ENCODE measurements around the gene MYRIP.

GRCh38 chr3:40008796-40009195 lies 199.4 kb downstream of the MYRIP start:
- TF ChIP-seq CTCF (conservative IDR thresholded peaks at IDR 0.05; ENCODE audit: low read depth, low read length), result no peak
- no peak for TF ChIP-seq EZH2 (IDR thresholded peaks at IDR 0.05; ENCODE audit: low read length, unreplicated experiment)
- no peak for TF ChIP-seq EZH2phosphoT487 (IDR thresholded peaks at IDR 0.05; ENCODE audit: borderline replicate concordance, low read length)
